ENCODE measurements around the gene DOHH. TPM values are rescaled to one million over a fixed set of nuclear protein-coding genes. Genes with fewer than 3 reads are reported as not detected.

Gene DOHH
- total RNA-seq, 1 experiment from 2014 or later: 24.9 TPM

DNA sequence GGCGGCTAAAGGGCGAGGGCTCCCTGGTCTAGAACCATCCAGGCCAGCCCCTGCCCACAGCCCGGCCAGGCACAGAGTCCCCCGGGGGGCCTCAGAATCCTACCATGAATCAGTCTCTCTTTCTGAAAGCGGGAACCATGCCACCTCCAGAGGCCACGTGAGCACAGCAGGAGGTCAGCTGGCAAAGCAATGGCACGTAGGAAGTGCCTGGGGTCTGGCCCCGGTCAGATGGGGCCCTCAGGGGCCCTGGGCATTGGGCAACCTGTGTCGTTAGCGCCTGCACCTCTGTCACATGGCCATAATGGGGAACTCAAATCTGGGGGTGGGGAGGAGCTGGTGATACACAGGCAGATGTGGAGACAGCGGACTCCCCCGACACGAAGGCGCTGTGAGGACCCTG is 48.1 kb upstream of the DOHH start:
- no peak overlapping the region for H3K27ac ChIP-seq (ENCODE audit: low read length)
- CTCF ChIA-PET: no interaction called here
- H3K9me3 ChIP-seq (ENCODE audit: control insufficient read depth, insufficient read depth, low read depth, low read length): no peaks in the 10 kb centered on the region
- BruUV-seq (replicated peaks): no TSS peak
- no peak for ATAC-seq
- in situ Hi-C loops (cut with HindIII; ENCODE audit: low pct_unique_long_range_greater_than_20kb, low sequenced_read_pairs): no loop called here
- no peaks in the 10 kb centered on the region for H3K4me1 ChIP-seq (ENCODE audit: control insufficient read depth, insufficient read depth, low read length)
- H3K36me3 ChIP-seq (ENCODE audit: control insufficient read depth, insufficient read depth, low read length): 0 out of 2 replicates have a peak, but pooled peaks cover 3% of the 10 kb centered on the region
- intact Hi-C loops (cut with micrococcal nuclease; ENCODE audit: unreplicated experiment): no loop called here
- H3K27me3 ChIP-seq (ENCODE audit: control insufficient read depth, insufficient read depth, low read length): no peaks in the 10 kb centered on the region
- no peak overlapping the region for H3K4me3 ChIP-seq (ENCODE audit: low read depth in 2 of 2, low read length in 2 of 2)
- TF ChIP-seq TCF7L2 (IDR thresholded peaks at IDR 0.05; ENCODE audit: low read depth, low read length) (no peak), SIN3A (IDR thresholded peaks at IDR 0.05; ENCODE audit: borderline replicate concordance, insufficient read depth, low read depth, low read length) (no peak), POLR2AphosphoS5 (IDR thresholded peaks at IDR 0.05; ENCODE audit: low read depth, low read length) (no peak)
- TF ChIP-seq, protein P1, sequence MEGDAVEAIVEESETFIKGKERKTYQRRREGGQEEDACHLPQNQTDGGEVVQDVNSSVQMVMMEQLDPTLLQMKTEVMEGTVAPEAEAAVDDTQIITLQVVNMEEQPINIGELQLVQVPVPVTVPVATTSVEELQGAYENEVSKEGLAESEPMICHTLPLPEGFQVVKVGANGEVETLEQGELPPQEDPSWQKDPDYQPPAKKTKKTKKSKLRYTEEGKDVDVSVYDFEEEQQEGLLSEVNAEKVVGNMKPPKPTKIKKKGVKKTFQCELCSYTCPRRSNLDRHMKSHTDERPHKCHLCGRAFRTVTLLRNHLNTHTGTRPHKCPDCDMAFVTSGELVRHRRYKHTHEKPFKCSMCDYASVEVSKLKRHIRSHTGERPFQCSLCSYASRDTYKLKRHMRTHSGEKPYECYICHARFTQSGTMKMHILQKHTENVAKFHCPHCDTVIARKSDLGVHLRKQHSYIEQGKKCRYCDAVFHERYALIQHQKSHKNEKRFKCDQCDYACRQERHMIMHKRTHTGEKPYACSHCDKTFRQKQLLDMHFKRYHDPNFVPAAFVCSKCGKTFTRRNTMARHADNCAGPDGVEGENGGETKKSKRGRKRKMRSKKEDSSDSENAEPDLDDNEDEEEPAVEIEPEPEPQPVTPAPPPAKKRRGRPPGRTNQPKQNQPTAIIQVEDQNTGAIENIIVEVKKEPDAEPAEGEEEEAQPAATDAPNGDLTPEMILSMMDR (IDR thresholded peaks at IDR 0.05): no peak
- TF ChIP-seq, protein P2, sequence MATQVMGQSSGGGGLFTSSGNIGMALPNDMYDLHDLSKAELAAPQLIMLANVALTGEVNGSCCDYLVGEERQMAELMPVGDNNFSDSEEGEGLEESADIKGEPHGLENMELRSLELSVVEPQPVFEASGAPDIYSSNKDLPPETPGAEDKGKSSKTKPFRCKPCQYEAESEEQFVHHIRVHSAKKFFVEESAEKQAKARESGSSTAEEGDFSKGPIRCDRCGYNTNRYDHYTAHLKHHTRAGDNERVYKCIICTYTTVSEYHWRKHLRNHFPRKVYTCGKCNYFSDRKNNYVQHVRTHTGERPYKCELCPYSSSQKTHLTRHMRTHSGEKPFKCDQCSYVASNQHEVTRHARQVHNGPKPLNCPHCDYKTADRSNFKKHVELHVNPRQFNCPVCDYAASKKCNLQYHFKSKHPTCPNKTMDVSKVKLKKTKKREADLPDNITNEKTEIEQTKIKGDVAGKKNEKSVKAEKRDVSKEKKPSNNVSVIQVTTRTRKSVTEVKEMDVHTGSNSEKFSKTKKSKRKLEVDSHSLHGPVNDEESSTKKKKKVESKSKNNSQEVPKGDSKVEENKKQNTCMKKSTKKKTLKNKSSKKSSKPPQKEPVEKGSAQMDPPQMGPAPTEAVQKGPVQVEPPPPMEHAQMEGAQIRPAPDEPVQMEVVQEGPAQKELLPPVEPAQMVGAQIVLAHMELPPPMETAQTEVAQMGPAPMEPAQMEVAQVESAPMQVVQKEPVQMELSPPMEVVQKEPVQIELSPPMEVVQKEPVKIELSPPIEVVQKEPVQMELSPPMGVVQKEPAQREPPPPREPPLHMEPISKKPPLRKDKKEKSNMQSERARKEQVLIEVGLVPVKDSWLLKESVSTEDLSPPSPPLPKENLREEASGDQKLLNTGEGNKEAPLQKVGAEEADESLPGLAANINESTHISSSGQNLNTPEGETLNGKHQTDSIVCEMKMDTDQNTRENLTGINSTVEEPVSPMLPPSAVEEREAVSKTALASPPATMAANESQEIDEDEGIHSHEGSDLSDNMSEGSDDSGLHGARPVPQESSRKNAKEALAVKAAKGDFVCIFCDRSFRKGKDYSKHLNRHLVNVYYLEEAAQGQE (IDR thresholded peaks at IDR 0.05; ENCODE audit: insufficient read depth in 1 of 2, low read depth in 2 of 2, low read length in 1 of 2): no peak
- no peak for DNase-seq (ENCODE audit: low read depth, low spot score)
- POLR2A ChIA-PET: no interaction called here

DNA sequence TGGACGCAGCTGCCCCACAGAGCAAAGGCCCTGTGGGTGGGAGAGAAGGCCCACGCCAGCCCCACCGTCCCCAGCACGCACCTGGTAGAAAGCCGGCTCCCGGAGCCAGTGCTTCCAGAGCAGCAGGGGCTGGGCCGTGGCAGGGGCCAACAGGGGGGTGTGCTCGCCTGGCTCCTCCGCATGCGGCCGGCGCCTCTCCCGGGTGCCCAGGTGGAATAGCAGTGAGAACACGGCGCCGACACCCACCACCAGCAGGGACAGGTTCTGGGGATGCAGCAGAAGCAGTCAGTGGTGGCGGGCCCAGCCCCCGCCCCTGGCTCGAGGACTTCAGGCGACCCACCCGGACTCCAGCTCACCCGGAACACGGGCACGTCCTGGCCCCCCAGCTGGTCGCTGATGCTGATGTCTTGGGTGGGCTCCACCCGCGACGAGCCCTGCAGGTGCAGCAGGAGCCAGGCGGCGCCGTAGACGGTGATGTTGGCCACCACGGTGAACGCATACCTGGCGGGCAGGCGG is 47.4 kb upstream of the DOHH start:
- no peak overlapping the region for H3K27ac ChIP-seq (ENCODE audit: low read length)
- no peaks in the 10 kb centered on the region for H3K9me3 ChIP-seq (ENCODE audit: control insufficient read depth, insufficient read depth, low read depth, low read length)
- no peak overlapping the region for H3K4me3 ChIP-seq (ENCODE audit: low read depth in 2 of 2, low read length in 2 of 2)
- DNase-seq (ENCODE audit: low read depth, low spot score) (no peak), ATAC-seq (no peak)
- H3K36me3 ChIP-seq (ENCODE audit: control insufficient read depth, insufficient read depth, low read length): 0 out of 2 replicates have a peak, but pooled peaks cover 3% of the 10 kb centered on the region
- TF ChIP-seq SIN3A (IDR thresholded peaks at IDR 0.05; ENCODE audit: borderline replicate concordance, insufficient read depth, low read depth, low read length): no peak
- TF ChIP-seq, protein P2 (IDR thresholded peaks at IDR 0.05; ENCODE audit: insufficient read depth in 1 of 2, low read depth in 2 of 2, low read length in 1 of 2): no peak
- TF ChIP-seq, protein P1 (IDR thresholded peaks at IDR 0.05): peak; percentile 48; the same call in 1 of the 2 replicates
- no peak for TF ChIP-seq POLR2AphosphoS5 (IDR thresholded peaks at IDR 0.05; ENCODE audit: low read depth, low read length)
- POLR2A ChIA-PET: no interaction called here
- intact Hi-C loops (cut with micrococcal nuclease; ENCODE audit: unreplicated experiment): no loop called here
- no TSS peak for BruUV-seq (replicated peaks)
- H3K27me3 ChIP-seq (ENCODE audit: control insufficient read depth, insufficient read depth, low read length): no peaks in the 10 kb centered on the region
- H3K4me1 ChIP-seq (ENCODE audit: control insufficient read depth, insufficient read depth, low read length): no peaks in the 10 kb centered on the region
- CTCF ChIA-PET: no interaction called here
- in situ Hi-C loops (cut with HindIII; ENCODE audit: low pct_unique_long_range_greater_than_20kb, low sequenced_read_pairs): no loop called here

Measured in Panc1 (cell line).